Measurements from ENCODE around the gene DDX17.

GRCh38 chr22:38501797-38502672 is 4.1 kb downstream of the DDX17 start:
- TF ChIP-seq CTCF (IDR thresholded peaks at IDR 0.05 in 2 of 3, conservative IDR thresholded peaks at IDR 0.05 in 1 of 3; ENCODE audit: borderline replicate concordance in 1 of 3, insufficient read depth in 1 of 3, low read depth in 2 of 3, low read length in 2 of 3) = no peak
- no peak for TF ChIP-seq EZH2 (IDR thresholded peaks at IDR 0.05)
- TF ChIP-seq YY1 (IDR thresholded peaks at IDR 0.05; ENCODE audit: extremely low read depth, insufficient replicate concordance, low read depth, low read length) = no peak

Measured in HCT116 (cell line).